HK-2 (cell line): Measurements from ENCODE around the gene CNTROB.

ENCODE experiments used
- DNase-seq: peaks from one replicate; pipeline ENCODE4 v3.0.0-alpha.2; 2018; ENCODE audit not compliant: unreplicated experiment

CNTROB gene

GRCh38 chr17:7982666-7983065 is 50.7 kb downstream of the CNTROB start:
- DNase-seq = no peak

GRCh38 chr17:7984904-7985303 is 52.9 kb downstream of the CNTROB start:
- no peak for DNase-seq

GRCh38 chr17:7987112-7987893 is 55.3 kb downstream of the CNTROB start:
- DNase-seq = no peak

GRCh38 chr17:7988750-7989178 is 56.8 kb downstream of the CNTROB start:
- DNase-seq = peak; percentile 21

GRCh38 chr17:7989781-7990655 is 58.0 kb downstream of the CNTROB start:
- peak; percentile 94 for DNase-seq

- DNase-seq = peak; percentile 34
Measured at GRCh38 chr17:7992516-7992915, 60.5 kb downstream of the CNTROB start.

GRCh38 chr17:7992924-7993323 is 60.9 kb downstream of the CNTROB start:
- DNase-seq = no peak

- DNase-seq = no peak
Measured at GRCh38 chr17:7993972-7994589, 62.1 kb downstream of the CNTROB start.

- no peak for DNase-seq
Measured at GRCh38 chr17:7995724-7996123, 63.7 kb downstream of the CNTROB start.

- DNase-seq = no peak
Measured at GRCh38 chr17:7997186-7997585, 65.2 kb downstream of the CNTROB start.
